ENCODE data around the gene KCNQ5.

KCNQ5 gene

DNA sequence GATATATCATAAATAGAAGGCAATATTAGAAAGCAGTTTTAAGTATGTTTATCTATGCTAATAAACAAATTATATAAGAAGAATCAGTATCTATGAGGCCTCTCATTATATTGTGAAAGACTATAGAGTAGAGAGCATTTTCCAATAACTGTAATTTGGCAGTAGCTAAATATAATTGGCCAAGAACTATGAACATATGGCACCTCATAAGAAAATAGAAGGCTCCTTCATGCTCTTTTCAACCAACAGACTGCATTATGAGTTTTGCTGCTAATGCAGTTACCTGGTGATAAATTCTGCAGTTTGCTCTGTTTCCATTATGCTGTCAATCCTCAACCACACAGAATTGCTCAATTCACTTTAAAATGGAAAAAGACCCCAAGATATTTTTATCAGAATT, 382.4 kb downstream of the KCNQ5 start:
- no peaks in the 10 kb centered on the region for H3K9me3 Mint-ChIP-seq
- no peak for DNase-seq (ENCODE audit: low spot score in 2 of 2)

DNA sequence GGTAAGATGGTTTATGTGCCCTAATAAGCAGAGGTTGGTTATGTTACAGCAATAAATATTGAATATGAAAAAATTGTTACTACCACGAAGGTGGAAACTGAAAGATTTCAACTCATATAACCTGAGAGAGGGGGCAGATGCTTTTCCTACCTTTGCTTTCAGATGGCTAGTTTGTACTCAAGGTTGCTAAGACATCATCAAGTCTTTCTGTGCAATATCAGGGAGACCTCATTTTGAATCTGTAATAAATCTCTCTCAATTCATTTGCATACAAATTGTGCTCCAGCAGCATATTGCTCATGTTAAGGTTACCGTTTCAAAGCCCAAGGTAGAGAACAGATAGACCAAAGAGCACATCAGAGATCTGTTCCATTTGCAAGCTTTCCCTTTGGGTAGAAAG, 383.0 kb downstream of the KCNQ5 start:
- Mint-ChIP-seq H3K9me3 (no peaks in the 10 kb centered on the region), H3K4me3 (no peak overlapping the region), H3K36me3 (ENCODE audit: insufficient read depth) (no peaks in the 10 kb centered on the region), H3K27me3 (no peaks in the 10 kb centered on the region), H3K27ac (ENCODE audit: low read depth) (no peak overlapping the region), H3K4me1 (no peaks in the 10 kb centered on the region)
- DNase-seq (ENCODE audit: low spot score in 2 of 2) (no peak), ATAC-seq (replicated peaks; ENCODE audit: extremely low read depth, poor library complexity, severe bottlenecking) (no peak)

More for the DNA sequence above, 382.4 kb downstream of the KCNQ5 start:
- Mint-ChIP-seq H3K36me3 (ENCODE audit: insufficient read depth) (no peaks in the 10 kb centered on the region), H3K4me1 (no peaks in the 10 kb centered on the region), H3K4me3 (no peak overlapping the region), H3K27ac (ENCODE audit: low read depth) (no peak overlapping the region), H3K27me3 (no peaks in the 10 kb centered on the region)
- ATAC-seq (replicated peaks; ENCODE audit: extremely low read depth, poor library complexity, severe bottlenecking) = no peak

DNA sequence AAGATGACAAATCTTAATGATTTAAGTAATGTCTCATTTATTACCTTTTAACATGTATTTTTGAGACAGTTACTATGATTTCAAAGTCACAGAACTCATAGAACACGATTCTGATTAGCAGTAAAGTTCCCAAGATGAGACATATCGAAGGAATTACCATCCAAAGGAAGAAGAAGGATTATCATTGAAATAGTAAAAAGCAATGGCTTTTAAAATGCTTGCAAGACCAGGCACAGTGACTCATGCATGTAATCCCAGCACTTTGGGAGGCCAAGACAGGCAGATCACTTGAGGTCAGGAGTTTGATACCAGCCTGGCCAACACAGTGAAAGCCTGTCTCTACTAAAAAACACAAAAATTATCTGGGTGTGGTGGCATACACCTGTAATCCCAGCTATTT, 384.3 kb downstream of the KCNQ5 start:
- Mint-ChIP-seq H3K9me3 (no peaks in the 10 kb centered on the region), H3K27ac (ENCODE audit: low read depth) (no peak overlapping the region), H3K27me3 (no peaks in the 10 kb centered on the region), H3K36me3 (ENCODE audit: insufficient read depth) (no peaks in the 10 kb centered on the region), H3K4me3 (no peak overlapping the region), H3K4me1 (no peaks in the 10 kb centered on the region)
- DNase-seq (ENCODE audit: low spot score in 2 of 2) (no peak), ATAC-seq (replicated peaks; ENCODE audit: extremely low read depth, poor library complexity, severe bottlenecking) (no peak)

DNA sequence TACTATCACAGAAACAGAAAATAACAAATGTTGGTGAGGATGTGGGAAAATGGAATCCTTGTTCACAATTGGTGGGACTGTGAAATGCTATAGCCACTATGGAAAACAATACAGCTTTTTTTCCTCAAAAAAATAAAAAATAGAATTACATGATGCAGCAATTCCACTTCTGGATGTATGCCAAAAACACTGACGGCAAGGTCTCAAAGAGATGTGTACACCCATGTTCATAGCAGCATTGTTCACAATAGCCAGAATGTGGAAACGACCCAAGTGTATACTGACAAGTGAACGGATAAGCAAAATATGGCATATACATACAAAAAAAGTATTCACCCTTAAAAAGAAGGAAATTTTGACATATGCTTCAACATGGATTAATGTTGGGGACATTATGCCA, 390.1 kb downstream of the KCNQ5 start:
- Mint-ChIP-seq H3K4me3 (no peak overlapping the region), H3K27ac (ENCODE audit: low read depth) (no peak overlapping the region), H3K27me3 (no peaks in the 10 kb centered on the region), H3K36me3 (ENCODE audit: insufficient read depth) (no peaks in the 10 kb centered on the region), H3K4me1 (no peaks in the 10 kb centered on the region), H3K9me3 (no peaks in the 10 kb centered on the region)
- no peak for DNase-seq (ENCODE audit: low spot score in 2 of 2)
- no peak for ATAC-seq (replicated peaks; ENCODE audit: extremely low read depth, poor library complexity, severe bottlenecking)

DNA sequence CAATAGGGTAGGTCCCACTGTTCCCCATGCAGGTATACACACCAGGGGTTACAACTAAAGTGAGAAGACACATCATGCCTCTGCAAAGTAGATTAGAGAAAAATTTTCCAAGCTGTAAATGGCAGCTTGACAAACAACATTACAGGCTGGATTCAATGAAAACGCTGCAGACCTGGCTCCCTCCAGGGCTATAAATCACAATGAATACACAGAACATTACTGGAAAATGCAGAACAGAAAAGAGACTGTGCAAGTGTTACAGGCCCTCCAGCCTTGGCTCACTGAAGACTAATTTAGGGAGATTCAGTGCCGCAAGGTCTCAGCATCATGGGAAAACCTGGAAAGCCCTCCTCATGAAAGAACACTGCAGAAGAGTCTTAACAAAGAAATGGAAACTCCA, 395.6 kb downstream of the KCNQ5 start:
- ATAC-seq (replicated peaks; ENCODE audit: extremely low read depth, poor library complexity, severe bottlenecking) (no peak), DNase-seq (ENCODE audit: low spot score in 2 of 2) (no peak)
- Mint-ChIP-seq H3K9me3 (no peaks in the 10 kb centered on the region), H3K27ac (ENCODE audit: low read depth) (no peak overlapping the region), H3K4me3 (no peak overlapping the region), H3K4me1 (no peaks in the 10 kb centered on the region), H3K27me3 (no peaks in the 10 kb centered on the region), H3K36me3 (ENCODE audit: insufficient read depth) (no peaks in the 10 kb centered on the region)

DNA sequence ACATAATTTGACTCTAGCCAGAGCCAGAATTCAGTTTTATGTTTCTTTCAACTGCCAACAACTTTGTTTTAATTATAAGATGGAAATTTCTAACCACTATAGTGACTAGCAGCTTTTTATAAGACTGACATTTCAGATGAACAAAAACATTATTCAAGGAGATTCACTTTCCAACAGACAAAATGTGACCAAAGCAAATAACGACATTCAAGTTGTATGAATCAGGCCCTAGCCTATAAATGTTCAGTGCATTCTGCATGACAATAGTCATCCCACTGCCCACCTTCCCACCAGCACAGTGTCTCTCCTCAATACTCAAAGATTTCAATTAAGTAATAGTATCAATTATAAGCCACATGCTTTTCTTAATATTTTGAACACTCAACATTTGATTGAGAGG, 402.7 kb downstream of the KCNQ5 start:
- no peaks in the 10 kb centered on the region for H3K36me3 Mint-ChIP-seq (ENCODE audit: insufficient read depth)
- no peak for ATAC-seq (replicated peaks; ENCODE audit: extremely low read depth, poor library complexity, severe bottlenecking)

DNA sequence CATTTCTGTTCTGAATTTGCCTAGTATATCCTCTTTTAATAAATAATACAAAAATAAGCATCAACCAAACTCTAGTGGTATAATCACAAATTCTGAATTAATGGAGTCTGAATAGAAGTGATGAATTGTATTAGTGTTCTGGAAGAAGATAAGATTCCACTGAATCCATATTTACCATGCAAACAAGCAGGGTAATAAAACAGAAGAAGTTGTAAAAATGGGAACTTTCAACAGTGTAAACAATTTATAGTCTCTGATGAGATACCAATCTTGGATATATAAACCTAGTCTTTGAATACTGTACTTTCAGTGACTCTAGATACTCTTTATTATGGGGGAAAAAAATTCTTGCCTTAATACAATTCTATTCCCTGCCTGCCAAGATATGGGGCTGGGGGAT, 405.8 kb downstream of the KCNQ5 start:
- no peaks in the 10 kb centered on the region for H3K36me3 Mint-ChIP-seq (ENCODE audit: insufficient read depth)
- H3K4me3 Mint-ChIP-seq = no peak overlapping the region
- no peak overlapping the region for H3K27ac Mint-ChIP-seq (ENCODE audit: low read depth)
- no peaks in the 10 kb centered on the region for H3K4me1 Mint-ChIP-seq
- no peaks in the 10 kb centered on the region for H3K27me3 Mint-ChIP-seq
- no peaks in the 10 kb centered on the region for H3K9me3 Mint-ChIP-seq
- ATAC-seq (replicated peaks; ENCODE audit: extremely low read depth, poor library complexity, severe bottlenecking) (no peak), DNase-seq (ENCODE audit: low spot score in 2 of 2) (no peak)

More for the DNA sequence above, 402.7 kb downstream of the KCNQ5 start:
- DNase-seq (ENCODE audit: low spot score in 2 of 2) = no peak
- H3K4me1 Mint-ChIP-seq = no peaks in the 10 kb centered on the region
- H3K27me3 Mint-ChIP-seq = no peaks in the 10 kb centered on the region
- H3K27ac Mint-ChIP-seq (ENCODE audit: low read depth) = no peak overlapping the region
- no peaks in the 10 kb centered on the region for H3K9me3 Mint-ChIP-seq
- H3K4me3 Mint-ChIP-seq = no peak overlapping the region

DNA sequence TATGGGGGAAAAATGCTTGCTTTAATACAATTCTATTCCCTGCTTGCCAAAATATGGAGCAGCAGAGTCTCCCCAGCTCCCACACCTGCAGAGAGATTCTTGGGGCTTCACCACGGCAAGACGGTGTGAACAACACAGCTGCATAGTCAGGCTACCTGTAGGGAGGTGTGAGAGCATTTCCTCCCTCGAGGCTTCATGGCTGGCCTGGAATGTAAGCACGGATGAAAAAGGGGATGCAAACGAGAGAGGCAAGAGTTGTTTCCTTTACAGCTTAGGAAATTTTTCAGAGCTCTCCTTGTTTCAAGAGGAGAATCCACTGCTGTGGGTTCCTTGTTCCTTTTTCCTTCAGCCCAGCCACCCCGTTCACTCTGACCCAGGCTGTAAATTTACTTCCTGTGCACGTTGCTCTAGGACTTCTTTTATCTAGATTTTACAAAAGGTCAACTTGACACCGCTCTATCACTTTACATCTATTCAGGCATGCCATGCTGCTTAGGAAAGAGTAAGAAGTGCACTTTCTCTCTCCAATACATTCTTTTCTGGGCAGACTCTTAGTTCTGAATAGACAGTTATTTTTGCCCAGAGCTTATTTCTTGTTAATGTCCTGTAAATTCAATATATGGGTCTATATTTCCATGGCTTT, 406.4 kb downstream of the KCNQ5 start:
- H3K9me3 Mint-ChIP-seq = no peaks in the 10 kb centered on the region
- ATAC-seq (replicated peaks; ENCODE audit: extremely low read depth, poor library complexity, severe bottlenecking) = no peak
- no peak overlapping the region for H3K27ac Mint-ChIP-seq (ENCODE audit: low read depth)
- H3K4me3 Mint-ChIP-seq = no peak overlapping the region
- no peak for DNase-seq (ENCODE audit: low spot score in 2 of 2)
- no peaks in the 10 kb centered on the region for H3K4me1 Mint-ChIP-seq
- H3K27me3 Mint-ChIP-seq = no peaks in the 10 kb centered on the region
- H3K36me3 Mint-ChIP-seq (ENCODE audit: insufficient read depth) = no peaks in the 10 kb centered on the region

DNA sequence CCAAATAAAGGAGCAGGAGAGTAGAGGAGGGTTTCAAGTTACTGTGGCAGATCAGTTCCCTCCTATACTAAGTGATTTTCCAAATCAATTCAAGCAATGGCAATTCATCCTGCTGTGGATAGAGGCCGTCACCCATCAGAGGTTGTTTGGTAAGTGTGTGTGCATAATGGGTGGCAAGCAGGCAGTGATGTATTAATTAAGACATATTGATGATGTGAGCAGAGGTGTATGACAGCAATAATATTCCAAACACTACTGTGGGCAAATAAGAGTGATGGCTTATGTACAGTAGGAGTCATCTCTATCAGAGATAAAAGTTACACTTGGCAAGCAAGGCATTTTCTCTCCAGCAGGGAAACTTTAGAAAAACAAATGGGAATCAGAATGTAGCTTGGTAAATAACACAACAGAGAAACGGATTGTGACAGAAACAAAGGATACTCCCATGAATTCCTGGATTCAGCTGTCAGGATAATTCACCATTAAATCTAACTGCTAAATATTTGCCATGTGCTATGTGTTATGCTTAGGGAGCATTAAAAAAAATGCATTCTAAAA, 407.1 kb downstream of the KCNQ5 start:
- H3K36me3 Mint-ChIP-seq (ENCODE audit: insufficient read depth) = no peaks in the 10 kb centered on the region
- no peak overlapping the region for H3K27ac Mint-ChIP-seq (ENCODE audit: low read depth)
- DNase-seq (ENCODE audit: low spot score in 2 of 2) = no peak
- H3K4me1 Mint-ChIP-seq = no peaks in the 10 kb centered on the region
- no peak overlapping the region for H3K4me3 Mint-ChIP-seq
- H3K27me3 Mint-ChIP-seq = no peaks in the 10 kb centered on the region
- no peak for ATAC-seq (replicated peaks; ENCODE audit: extremely low read depth, poor library complexity, severe bottlenecking)
- H3K9me3 Mint-ChIP-seq = no peaks in the 10 kb centered on the region

DNA sequence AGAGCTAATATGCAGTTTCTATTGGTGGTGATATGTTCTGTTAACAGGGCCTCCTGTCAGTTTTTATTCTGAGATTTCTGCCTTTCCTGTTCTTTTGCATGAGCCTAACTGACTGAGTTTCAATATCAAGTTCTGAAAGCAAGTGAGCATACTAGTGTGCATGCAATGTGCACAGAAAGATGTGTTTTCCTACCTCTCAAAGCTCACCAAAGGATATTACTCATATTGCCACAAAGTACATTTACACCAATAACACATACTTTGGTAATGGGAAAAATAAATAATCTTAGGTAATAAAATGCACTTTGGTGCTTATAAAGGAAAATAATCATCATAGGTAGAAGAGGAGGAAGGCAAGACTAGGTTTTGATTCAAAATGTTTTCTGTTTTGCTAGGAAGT, 408.4 kb downstream of the KCNQ5 start:
- no peaks in the 10 kb centered on the region for H3K27me3 Mint-ChIP-seq
- ATAC-seq (replicated peaks; ENCODE audit: extremely low read depth, poor library complexity, severe bottlenecking) = no peak
- no peaks in the 10 kb centered on the region for H3K9me3 Mint-ChIP-seq

DNA sequence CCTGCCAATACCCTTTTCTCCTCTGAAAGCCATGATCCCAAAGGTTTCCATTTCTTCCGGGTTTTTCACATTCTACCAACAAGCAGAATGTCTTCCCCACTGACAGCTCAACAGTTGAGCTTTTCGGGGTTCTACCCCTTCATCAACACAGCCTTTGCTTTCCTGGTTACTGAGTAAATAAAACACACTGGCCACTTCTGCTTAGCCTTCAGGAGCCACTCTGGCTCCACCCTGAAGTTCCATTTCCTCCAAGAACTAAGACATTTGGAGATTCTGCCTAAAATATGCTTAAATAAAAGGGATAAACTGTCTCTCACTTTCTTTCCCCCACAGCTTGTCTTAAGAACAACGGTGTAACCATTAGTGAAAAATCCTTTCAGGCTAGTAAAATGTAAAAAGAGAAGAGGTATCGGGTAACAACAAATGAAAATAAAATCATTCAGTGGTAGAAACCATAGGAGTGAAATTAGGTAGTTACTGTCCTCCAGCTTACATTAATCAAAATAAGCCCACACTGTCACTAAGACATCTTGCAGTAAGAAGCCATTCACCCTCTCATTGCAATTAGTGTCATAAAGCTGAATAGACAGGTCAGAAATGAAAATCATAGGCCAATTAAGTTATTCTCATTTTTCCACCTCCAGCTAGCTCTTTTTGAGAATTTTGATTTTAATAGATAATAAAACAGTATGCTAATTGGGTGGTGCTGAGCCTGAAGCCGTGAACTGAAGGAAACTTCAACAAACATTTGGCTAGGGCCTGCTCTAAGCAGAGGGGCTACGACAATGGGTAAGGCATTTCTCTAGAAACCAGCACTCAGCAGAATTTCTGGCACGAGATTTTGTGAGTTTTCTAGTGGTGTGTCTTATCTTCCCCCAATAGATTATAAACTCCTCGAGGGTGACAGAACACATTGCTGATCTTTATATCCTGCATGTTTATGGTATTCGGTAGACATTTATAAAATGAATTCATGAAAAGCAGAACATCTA, 409.2 kb downstream of the KCNQ5 start:
- ATAC-seq (replicated peaks; ENCODE audit: extremely low read depth, poor library complexity, severe bottlenecking) = no peak
- Mint-ChIP-seq H3K27ac (ENCODE audit: low read depth) (no peak overlapping the region), H3K4me3 (no peak overlapping the region), H3K4me1 (no peaks in the 10 kb centered on the region), H3K9me3 (no peaks in the 10 kb centered on the region), H3K36me3 (ENCODE audit: insufficient read depth) (no peaks in the 10 kb centered on the region), H3K27me3 (no peaks in the 10 kb centered on the region)
- DNase-seq (ENCODE audit: low spot score in 2 of 2) = no peak

More for the DNA sequence above, 408.4 kb downstream of the KCNQ5 start:
- no peaks in the 10 kb centered on the region for H3K4me1 Mint-ChIP-seq
- no peak overlapping the region for H3K4me3 Mint-ChIP-seq
- H3K27ac Mint-ChIP-seq (ENCODE audit: low read depth) = no peak overlapping the region
- no peak for DNase-seq (ENCODE audit: low spot score in 2 of 2)
- no peaks in the 10 kb centered on the region for H3K36me3 Mint-ChIP-seq (ENCODE audit: insufficient read depth)

DNA sequence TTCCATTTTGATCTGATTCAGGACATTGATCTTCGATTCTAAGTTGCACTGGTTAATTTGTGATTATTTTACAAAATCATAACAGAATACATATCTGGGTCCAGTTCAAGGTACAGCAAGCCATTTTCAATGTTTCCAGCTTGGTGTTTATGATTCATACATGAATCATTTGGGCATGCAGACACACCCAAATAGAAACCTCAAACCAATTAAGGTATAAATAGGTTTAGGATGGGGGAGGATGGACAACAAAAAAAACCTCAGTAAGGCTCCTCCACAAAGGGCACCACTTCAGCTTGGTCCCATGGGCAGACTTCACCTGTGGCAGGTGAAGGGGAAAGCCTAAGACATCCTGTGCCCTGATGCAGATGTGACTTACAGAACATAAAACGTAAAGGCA, 410.7 kb downstream of the KCNQ5 start:
- Mint-ChIP-seq H3K36me3 (ENCODE audit: insufficient read depth) (no peaks in the 10 kb centered on the region), H3K27ac (ENCODE audit: low read depth) (no peak overlapping the region), H3K9me3 (no peaks in the 10 kb centered on the region), H3K4me1 (no peaks in the 10 kb centered on the region), H3K4me3 (no peak overlapping the region), H3K27me3 (no peaks in the 10 kb centered on the region)
- ATAC-seq (replicated peaks; ENCODE audit: extremely low read depth, poor library complexity, severe bottlenecking) = no peak
- DNase-seq (ENCODE audit: low spot score in 2 of 2) = no peak

DNA sequence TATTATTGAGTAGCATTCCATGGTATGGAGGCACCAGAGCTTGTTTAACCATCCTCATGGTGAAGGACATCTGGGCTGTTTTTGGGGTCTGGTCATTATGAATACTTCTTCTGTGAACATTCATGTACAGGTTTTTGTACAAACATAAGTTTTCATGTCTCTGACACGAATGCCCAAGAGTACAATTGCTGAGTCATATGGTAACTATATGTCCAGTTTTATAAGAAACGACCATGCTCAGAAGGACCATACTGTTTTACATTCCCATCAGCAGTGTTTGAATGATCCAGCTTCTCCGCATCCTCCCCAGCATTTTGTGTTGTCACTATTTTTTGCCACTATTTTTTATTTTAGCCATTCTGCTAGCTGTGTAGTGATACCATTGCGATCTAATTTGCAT, 414.8 kb downstream of the KCNQ5 start:
- peaks cover 10% of the 10 kb centered on the region for H3K9me3 Mint-ChIP-seq
- no peaks in the 10 kb centered on the region for H3K4me1 Mint-ChIP-seq
- no peak overlapping the region for H3K4me3 Mint-ChIP-seq
- no peak for DNase-seq (ENCODE audit: low spot score in 2 of 2)
- no peak overlapping the region for H3K27ac Mint-ChIP-seq (ENCODE audit: low read depth)
- no peaks in the 10 kb centered on the region for H3K36me3 Mint-ChIP-seq (ENCODE audit: insufficient read depth)
- H3K27me3 Mint-ChIP-seq = no peaks in the 10 kb centered on the region
- ATAC-seq (replicated peaks; ENCODE audit: extremely low read depth, poor library complexity, severe bottlenecking) = no peak
